NCI-H187 (cell line): ENCODE results near the gene RRAS.

Source experiments
- DNase-seq, 2 experiments: peaks; one replicate each; lab custom pipeline; 2025; lab: John Stamatoyannopoulos, UW

Gene RRAS

DNA sequence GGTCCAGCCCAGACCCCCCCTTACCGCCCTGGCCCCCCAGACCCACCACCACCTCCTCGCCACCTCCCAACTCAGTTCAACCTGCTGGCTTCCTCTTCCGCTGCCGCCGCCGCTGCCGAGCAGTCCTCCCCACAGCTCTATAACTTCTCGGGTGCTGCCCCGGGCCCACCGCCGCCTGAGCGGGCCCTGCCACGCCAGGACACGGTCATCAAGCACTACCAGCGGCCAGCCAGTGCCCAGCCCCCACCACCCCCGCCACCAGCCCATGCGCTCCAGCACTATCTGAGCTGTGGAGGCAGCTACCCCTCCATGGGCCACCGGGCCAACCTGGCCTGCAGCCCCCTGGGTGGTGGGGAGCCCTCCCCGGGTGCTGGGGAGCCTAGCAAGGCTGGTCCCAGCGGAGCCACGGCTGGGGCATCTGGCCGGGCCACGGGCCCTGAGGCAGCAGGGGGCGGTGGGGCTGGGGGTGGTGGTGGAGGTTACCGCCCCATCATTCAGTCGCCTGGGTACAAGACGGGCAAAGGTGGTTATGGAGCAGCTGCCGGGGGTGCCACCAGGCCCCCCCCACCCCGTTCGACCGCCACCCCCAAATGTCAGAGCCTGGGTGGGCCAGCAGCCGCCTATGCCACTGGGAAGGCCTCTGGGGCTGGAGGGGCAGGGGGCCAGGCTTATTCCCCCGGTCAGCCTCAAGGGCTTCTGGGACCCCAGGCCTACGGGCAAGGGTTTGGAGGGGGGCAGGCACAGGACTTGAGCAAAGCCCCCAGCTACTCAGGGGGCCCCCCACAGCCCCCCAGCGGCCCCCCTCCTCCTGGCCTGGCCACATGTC lies 44.7 kb downstream of the RRAS start:
- DNase-seq, result no peak

DNA sequence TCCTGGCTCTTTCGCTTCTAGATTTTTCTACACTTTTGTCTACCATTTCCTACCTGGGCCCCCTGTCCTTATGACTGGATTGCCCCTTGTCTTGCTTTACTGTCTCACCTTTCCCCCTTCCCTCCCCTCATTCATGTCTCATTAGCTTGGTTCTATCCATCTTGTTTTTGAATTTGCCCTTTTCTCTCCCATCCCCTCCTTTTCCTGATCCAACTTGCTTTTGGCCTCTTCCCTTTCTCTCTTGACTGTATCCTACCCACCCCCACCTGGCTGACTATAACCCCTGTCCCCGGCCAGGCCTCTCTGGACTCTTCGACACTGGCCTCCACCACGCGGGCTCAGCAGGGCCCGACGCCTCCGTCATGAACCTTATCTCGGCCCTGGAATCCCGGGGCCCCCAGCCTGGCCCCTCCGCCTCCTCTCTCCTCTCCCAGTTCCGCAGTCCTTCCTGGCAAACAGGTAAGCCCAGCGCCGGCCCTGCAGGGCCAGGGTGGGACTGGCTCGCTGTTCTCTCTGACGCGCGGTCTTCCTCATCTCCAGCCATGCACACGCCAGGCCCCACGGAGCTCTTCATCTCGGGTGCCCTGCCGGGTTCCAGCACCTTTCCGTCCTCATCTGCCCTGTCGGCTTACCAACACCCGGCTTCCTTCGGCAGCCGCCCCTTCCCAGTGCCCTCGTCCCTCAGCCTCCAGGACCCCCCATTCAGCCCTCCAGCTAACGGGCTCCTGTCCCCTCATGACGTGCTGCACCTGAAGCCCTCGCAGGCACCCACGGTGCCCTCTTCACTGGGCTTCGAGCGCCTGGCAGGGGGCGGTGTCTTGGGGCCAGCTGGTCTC lies 45.6 kb downstream of the RRAS start:
- no peak for DNase-seq

DNA sequence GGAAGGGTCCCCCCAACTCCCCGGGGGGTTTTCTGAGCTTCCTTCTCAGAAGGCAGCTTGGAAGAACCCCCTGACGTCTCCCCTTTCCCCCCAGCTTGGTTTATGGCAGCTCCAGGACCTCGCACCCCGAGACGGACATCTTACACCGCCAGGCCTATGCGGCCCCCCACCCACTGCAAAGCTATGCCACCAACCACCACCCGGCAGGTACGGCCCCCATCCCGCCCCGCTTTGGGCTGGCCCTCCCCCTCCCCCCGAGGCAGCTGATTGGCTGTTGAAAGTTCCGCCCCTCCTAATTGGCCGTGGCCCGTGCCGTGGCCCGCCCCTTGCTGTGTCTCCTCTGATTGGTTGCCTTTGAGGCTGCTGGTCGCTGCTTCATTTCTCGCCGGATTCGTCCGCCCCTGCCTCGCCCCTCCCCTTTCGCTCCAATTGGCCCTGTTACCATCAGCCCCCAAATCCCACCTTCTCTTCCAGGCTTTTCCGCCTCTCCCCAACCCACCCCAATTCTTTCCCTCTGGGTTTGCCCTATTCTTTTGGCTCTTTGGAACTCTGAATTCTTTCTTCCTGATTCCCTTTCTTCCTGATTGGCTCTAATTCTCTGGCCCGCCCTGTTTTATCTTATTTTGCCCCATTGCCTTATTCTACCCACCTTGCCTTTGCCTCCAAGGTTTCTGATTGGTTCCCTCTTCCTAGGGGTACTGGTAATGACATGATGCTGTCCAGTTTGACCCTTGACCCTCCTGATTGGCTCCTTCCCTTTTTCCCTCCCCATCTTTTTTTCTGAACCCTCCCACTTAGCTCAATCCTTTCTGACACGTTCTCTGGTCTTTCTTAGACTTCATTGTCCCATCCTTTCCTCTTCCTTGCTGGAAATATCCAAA lies 46.5 kb downstream of the RRAS start:
- DNase-seq, result peak; percentile 81 to 94

DNA sequence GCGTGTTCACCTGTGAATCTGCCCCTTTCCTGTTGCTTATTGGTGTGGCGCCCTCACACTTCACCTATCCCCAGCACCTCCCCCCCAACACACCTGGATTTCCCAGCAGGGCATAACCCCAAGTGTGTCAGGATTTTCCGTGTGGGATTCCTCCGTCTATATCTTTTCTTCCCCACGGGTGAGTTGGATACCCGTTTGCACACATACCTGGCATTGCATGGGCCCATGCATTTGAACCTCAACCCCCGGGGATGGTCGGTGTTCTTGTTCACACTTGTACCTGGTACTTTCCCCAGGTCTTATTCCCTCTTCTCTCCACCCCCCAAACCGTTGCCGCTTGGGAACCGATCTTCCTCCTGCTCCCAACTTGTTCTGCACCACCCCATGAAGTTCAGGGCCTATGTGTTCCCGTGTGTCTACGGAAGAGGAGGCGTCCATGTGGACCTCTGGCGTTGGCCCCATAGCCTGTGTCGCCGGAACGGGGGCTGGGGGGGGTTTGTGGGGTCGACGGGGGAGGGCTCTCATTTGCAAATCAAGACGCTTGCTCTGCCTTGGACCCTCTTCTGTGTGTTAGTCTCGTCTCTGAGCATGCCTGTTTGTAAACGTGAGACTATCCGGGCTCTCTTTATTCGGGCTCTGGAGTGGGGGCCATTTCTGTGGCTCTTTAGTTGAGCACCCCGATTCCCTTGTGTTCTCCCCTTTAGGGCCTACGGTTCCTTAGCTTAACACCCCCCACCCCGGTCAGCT lies 47.3 kb downstream of the RRAS start:
- no peak for DNase-seq

DNA sequence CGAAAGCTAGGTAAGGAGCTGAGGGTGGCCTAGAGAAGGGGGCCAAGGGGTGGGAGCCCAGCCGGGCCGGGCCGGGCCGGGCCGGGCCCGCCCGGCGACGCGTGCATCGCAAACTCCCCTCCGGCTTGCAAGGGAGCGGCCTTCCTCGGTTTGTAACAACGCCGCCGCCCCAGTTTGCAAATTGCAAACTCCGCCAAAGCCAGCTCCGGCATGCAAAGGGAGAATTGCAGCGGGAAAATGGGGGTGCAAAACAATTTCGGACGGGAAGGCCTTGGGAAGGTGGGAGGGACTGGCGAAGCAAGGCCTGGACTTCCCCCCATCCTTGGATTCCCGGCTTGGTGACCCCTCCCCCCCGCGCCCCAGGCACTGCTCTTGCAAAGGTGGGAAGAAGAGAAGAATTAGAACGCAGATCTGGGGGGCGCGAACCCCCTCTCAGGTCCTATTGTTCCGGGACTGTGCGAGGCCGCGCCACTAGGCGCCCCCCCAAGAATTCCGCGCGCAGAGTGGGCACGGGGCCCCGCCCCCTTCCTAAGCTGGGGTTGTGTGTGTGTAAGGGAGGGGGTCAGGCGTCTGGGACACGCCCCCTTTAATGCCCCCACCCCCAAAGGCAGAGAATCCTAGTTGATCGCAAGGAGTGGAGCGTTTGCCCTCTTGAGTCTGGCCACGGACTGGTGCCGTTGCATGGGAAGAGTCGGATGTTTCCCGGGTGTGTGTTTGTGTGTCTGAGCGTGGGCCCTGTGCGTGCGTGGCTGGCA lies 48.0 kb downstream of the RRAS start:
- DNase-seq, result no peak

DNA sequence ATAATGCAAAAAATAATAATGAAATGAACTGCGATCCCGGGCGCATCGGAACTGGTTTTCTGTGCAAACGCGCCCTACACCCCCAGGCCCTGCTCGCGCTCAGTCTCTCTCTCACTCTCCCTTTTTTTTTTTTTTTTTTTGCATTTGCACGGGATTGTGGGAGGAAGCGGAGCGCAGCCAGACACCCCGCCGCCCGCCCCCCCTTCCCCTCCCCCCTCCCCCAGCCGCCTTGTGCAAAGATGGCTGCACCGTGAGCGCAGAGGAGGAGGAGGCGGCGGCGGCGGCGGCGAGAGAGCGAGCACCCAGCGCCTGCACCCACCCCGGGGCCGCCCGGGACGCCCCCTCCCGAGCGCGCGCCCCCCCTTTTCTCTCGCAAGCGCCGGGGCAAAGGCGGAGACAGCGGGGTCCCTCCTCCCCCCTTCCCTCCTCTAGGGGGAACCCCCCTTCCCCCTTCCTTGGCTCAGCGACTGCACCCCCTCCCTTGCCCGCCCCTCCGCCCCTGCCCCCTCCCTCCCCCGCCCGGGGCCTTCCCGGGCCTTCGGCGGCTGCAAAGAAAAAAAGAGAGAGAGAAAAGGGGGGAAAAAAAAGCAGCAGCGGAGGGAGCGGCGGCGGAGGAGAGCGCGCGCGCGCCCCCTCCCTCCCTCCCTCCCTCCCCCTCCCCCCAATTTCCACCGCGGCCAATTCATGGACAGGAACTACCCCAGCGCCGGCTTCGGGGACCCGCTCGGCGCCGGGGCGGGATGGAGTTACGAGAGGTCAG lies 48.8 kb downstream of the RRAS start, which contains the start of gene PRR12:
Gene PRR12, plus strand, starts transcription at position 212 of the 760 bp plus-strand sequence. Its CDS starts 473 bp downstream, at position 685.
- DNase-seq, result peak; percentile 64 to 73

DNA sequence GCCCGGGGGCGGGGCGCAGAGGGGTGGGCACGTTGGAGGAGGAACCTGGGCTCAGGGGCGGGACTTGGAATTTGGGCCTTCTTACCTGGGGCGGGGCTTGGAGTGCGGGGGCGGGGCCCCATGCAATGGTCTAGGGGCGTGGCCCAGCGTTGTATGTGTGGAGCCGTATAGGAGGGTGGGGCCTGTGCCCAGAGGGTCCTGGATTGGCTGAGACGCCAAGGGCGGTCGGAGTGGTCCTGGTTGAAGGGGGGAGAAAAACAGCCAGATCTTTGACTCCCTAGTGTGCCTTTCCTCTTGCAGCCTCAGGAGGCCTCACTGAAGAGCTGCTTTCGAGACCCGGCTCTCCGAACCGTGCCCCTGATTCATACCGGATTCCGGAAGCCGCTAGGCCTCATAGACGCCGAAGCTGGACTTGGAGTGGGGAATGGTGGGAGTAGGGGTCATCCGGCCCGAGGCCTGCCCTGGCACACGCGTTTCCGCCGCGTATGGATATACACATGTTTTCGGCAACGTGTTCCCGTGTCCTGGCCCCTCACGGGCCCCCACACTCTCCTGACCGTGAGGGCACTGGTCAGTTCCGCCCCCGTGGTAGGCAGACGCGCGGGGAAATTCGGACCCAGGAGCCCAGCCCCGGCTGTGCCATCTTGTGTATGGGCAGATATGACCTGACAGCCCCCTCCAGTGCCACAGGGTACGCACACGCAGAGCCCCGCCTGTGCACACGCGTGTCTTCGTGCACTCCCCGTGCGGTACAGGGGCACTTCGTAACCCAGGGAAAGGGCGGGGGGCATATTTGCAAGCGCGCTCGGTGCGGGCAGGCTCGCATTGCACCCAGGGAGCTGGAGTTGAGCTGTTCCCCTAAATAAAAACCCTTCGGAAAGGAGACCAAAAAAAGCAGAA lies 49.6 kb downstream of the RRAS start:
- peak; percentile 94 to 98 for DNase-seq

DNA sequence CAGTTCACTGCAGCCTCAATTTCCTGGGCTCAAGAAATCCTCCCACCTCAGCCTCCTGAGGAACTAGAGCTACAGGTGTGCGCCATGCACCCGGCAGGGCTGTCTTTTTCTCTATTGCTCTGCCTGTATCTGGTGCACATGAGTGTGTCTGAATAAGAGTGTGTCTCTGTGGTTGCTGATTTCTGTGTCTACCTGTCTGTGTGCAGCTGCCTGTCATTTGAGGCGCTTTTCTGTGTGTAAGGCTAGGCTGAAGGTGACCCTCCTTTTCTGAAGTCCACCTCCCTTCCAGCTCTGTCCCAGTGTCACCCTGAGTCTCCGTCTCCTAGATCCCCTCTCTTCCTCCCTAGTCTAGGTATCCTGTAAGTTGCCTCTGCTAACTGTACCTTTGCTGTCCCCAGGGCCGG lies 50.4 kb downstream of the RRAS start:
- DNase-seq, result no peak

DNA sequence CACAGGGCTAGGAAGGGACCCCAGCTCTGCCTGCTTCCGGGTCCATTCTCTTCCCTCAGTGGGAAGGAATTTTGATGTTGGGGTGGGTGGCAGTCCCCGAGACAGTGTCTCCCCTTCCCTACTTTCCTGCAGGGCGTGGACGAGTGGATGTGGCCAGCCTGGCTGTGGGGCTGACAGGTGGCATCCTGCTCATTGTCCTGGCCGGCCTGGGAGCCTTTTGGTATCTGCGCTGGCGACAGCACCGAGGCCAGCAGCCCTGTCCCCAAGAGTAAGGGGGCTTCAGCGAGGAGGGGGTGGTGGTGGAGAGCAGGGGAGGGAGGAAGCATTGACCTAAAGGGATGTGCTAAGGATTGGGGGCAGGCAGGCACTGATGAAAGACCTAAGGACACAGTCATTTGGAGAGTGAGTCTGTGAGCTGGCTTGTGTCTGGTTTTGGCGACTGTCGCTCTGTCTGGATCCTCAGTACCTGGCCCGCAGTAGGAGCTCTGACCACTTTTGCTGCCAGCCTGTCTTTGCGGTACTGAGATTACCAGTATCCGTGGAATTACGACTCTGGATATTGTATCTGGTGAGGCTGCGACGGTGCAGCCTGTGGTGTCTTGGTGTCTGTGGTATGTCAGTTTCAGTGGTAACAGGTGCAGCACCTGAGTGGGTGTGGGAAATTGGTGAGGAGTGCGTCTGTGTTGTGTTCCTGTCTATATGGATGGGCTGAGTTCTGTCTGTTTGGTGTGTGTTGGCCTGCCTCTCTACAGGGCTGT lies 51.4 kb downstream of the RRAS start:
- DNase-seq, result no peak

DNA sequence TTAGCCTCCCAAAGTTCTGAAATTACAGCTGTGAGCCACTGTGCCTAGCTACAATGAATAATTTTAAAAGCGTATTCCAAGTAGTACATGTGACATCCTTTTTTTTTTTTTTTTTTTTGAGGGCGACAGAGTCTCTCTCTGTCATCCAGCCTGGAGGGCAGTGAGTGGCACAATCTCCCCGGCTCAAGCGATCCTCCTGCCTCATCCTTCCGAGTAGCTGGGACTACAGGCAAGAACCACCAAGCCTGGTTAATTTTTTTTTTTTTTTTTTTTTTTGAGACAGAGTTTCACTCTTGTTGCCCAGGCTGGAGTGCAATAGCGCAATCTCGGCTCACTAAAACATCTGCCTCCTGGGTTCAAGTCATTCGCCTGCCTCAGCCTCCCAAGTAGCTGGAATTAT lies 52.7 kb downstream of the RRAS start:
- no peak for DNase-seq
